ENCODE data around the gene RNF213. TPM values are rescaled to one million over a fixed set of nuclear protein-coding genes. Genes with fewer than 3 reads are reported as not detected.

Gene RNF213
- total RNA-seq, 1 donor from 2014 or later, result 120 TPM

DNA sequence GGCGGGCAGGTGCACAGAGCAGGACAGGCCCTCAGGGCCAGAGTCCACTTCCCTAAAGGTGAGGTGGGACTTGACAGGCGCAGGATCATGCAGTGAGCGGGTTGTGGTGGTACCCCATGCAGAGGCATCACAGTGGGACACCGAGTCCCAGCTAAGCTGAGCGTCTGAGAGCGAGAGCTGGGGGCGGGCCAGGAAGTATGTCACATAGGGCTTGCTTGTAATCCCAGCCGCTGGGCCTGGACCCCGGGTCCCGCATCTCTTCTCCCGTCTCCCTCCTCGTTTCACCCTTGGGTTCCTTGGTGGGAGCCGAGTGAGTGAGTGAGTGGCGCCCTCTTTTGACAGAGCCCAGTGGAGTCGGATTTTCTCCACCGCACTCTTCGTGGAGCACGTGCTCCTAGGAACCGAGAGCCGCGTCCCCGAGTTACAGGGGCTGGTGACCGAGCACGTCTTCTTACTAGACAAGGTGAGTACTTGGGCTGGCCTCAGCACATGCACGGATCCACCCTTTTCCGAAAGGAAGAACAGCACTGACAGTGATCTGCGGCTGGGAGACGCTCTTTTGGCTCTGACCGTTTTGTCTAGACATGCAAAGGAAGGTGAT lies 103.5 kb downstream of the RNF213 start:
- Mint-ChIP-seq H3K36me3 (ENCODE audit: low read depth, unreplicated experiment) (peaks cover 44% of the 10 kb centered on the region), H3K27me3 (ENCODE audit: low read depth, unreplicated experiment) (no peaks in the 10 kb centered on the region), H3K9me3 (ENCODE audit: unreplicated experiment) (no peaks in the 10 kb centered on the region), H3K4me1 (ENCODE audit: low read depth, unreplicated experiment) (no peaks in the 10 kb centered on the region), H3K4me3 (ENCODE audit: unreplicated experiment) (no peak overlapping the region), H3K27ac (ENCODE audit: unreplicated experiment) (no peak overlapping the region)
- no peak overlapping the region for H3K27ac ChIP-seq (ENCODE audit: low read depth, low read length)
- H3K79me2 ChIP-seq (ENCODE audit: insufficient read depth, low read length), result no peaks in the 10 kb centered on the region
- no peak overlapping the region for H2AFZ ChIP-seq (ENCODE audit: low read depth, low read length)
- no peak for FAIRE-seq
- peaks cover 26% of the 10 kb centered on the region for H3K36me3 ChIP-seq (ENCODE audit: insufficient read depth, low read length)
- no peaks in the 10 kb centered on the region for H4K20me1 ChIP-seq (ENCODE audit: insufficient read depth, low read length)
- H3K9me3 ChIP-seq (ENCODE audit: insufficient read depth, low read depth, low read length), result no peaks in the 10 kb centered on the region
- no peak for TF ChIP-seq EZH2 (IDR thresholded peaks at IDR 0.05; ENCODE audit: insufficient read depth, low read length)
- TF ChIP-seq, protein P1, sequence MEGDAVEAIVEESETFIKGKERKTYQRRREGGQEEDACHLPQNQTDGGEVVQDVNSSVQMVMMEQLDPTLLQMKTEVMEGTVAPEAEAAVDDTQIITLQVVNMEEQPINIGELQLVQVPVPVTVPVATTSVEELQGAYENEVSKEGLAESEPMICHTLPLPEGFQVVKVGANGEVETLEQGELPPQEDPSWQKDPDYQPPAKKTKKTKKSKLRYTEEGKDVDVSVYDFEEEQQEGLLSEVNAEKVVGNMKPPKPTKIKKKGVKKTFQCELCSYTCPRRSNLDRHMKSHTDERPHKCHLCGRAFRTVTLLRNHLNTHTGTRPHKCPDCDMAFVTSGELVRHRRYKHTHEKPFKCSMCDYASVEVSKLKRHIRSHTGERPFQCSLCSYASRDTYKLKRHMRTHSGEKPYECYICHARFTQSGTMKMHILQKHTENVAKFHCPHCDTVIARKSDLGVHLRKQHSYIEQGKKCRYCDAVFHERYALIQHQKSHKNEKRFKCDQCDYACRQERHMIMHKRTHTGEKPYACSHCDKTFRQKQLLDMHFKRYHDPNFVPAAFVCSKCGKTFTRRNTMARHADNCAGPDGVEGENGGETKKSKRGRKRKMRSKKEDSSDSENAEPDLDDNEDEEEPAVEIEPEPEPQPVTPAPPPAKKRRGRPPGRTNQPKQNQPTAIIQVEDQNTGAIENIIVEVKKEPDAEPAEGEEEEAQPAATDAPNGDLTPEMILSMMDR (IDR thresholded peaks at IDR 0.05; ENCODE audit: insufficient read depth, low read depth, low read length), result peak; percentile 34
- no peaks in the 10 kb centered on the region for H3K27me3 ChIP-seq (ENCODE audit: insufficient read depth, low read length)
- H3K9ac ChIP-seq (ENCODE audit: low read length), result no peak overlapping the region
- H3K4me3 ChIP-seq (ENCODE audit: insufficient read depth, low read depth, low read length), result no peak overlapping the region
- no peaks in the 10 kb centered on the region for H3K4me1 ChIP-seq (ENCODE audit: insufficient read depth, low read length)
- DNase-seq (ENCODE audit: low read depth), result no peak
- H3K4me2 ChIP-seq (ENCODE audit: low read length), result no peak overlapping the region

DNA sequence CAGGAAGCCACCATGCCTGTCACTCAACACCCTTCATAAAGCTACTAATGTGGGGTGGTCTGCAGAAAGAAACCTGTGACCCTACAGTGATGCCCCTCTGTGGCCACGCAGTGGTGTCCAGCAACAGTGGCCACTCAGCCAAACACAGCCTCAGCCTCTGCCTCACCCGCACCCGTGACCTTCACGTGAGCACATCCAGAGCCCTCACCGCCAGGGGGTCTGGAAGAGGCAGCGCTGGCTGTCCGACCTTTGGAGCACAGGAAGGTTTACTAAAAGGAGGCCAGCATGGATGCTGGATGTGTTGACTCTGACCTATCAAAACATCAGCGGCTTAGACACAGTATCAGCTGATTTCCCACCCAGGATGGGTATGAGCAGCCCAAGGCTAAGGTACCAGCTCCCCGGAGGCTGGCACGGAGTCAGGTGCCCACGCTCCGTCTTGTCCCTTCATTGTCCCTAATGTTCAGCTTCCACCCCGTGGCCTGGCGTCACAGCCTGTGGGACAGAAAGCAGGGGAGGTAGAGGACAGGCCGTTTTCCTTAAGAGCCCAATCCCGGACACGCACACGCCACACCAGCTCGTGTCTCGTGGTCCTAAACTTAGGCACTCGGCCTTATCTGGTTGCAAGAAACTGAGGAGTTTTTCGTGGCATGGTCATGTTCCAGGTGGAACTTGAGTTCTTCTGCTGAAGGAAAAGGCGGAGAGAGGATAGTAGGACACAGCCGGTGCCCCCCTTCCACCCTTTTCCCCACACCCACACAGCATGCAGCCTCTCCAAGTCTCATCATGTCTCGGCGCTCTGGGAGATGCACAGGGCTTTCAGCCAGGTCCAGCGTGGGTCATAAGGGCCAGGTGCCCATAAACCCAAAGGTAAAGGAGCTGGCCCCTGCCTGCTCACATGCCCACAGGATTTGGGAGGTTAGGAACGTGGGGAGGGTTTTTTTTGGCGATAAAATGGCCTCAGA lies 104.6 kb downstream of the RNF213 start:
- Mint-ChIP-seq H3K27me3 (ENCODE audit: low read depth, unreplicated experiment) (no peaks in the 10 kb centered on the region), H3K4me3 (ENCODE audit: unreplicated experiment) (no peak overlapping the region), H3K9me3 (ENCODE audit: unreplicated experiment) (no peaks in the 10 kb centered on the region), H3K27ac (ENCODE audit: unreplicated experiment) (no peak overlapping the region), H3K36me3 (ENCODE audit: low read depth, unreplicated experiment) (peaks cover 35% of the 10 kb centered on the region), H3K4me1 (ENCODE audit: low read depth, unreplicated experiment) (no peaks in the 10 kb centered on the region)
- Histone ChIP-seq H3K4me1 (ENCODE audit: insufficient read depth, low read length) (no peaks in the 10 kb centered on the region), H3K9me3 (ENCODE audit: insufficient read depth, low read depth, low read length) (no peaks in the 10 kb centered on the region), H3K79me2 (ENCODE audit: insufficient read depth, low read length) (no peaks in the 10 kb centered on the region), H3K4me3 (ENCODE audit: insufficient read depth, low read depth, low read length) (no peak overlapping the region), H4K20me1 (ENCODE audit: insufficient read depth, low read length) (no peaks in the 10 kb centered on the region), H3K27ac (ENCODE audit: low read depth, low read length) (no peak overlapping the region), H3K36me3 (ENCODE audit: insufficient read depth, low read length) (peaks cover 25% of the 10 kb centered on the region), H3K9ac (ENCODE audit: low read length) (no peak overlapping the region), H3K4me2 (ENCODE audit: low read length) (no peak overlapping the region), H3K27me3 (ENCODE audit: insufficient read depth, low read length) (no peaks in the 10 kb centered on the region), H2AFZ (ENCODE audit: low read depth, low read length) (no peak overlapping the region)
- FAIRE-seq, result no peak
- TF ChIP-seq EZH2 (IDR thresholded peaks at IDR 0.05; ENCODE audit: insufficient read depth, low read length), result no peak
- TF ChIP-seq, protein P1 (IDR thresholded peaks at IDR 0.05; ENCODE audit: insufficient read depth, low read depth, low read length), result no peak
- DNase-seq (ENCODE audit: low read depth), result no peak
